Measurements from ENCODE around the gene BEND3.

The BEND3 gene

DNA sequence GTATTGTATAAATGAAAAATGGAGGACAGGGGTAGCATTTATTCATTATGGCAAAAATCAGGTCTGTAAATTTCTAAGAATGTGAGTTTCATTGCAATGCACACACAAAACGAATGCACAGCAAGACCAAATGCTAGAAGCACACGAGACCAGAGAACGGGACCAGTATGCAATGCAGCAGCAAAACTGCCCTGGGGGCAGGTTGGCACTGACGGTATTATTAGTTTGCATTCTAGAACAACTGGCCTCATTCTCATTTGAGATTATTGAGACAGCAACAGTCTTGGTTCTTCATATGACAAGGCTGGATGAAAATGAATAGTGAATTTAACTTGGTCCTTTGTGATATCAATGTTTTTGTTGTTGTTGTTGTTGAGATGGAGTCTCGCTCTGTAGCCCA lies 96.3 kb downstream of the BEND3 start:
- DNase-seq (ENCODE audit: insufficient read length, low spot score), result no peak
- TF ChIP-seq, protein P1, sequence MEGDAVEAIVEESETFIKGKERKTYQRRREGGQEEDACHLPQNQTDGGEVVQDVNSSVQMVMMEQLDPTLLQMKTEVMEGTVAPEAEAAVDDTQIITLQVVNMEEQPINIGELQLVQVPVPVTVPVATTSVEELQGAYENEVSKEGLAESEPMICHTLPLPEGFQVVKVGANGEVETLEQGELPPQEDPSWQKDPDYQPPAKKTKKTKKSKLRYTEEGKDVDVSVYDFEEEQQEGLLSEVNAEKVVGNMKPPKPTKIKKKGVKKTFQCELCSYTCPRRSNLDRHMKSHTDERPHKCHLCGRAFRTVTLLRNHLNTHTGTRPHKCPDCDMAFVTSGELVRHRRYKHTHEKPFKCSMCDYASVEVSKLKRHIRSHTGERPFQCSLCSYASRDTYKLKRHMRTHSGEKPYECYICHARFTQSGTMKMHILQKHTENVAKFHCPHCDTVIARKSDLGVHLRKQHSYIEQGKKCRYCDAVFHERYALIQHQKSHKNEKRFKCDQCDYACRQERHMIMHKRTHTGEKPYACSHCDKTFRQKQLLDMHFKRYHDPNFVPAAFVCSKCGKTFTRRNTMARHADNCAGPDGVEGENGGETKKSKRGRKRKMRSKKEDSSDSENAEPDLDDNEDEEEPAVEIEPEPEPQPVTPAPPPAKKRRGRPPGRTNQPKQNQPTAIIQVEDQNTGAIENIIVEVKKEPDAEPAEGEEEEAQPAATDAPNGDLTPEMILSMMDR (IDR thresholded peaks at IDR 0.05; ENCODE audit: insufficient read depth, missing control alignments), result no peak
- FAIRE-seq, result no peak
